Endodermal cell (in vitro differentiated cells): ENCODE data around the gene HMGA1. TPM values are rescaled to one million over a fixed set of nuclear protein-coding genes. Genes with fewer than 3 reads are reported as not detected.
"Not testable (repeated sequence)": the region's sequence is repeated elsewhere in the genome, so short reads cannot be mapped to it uniquely, and the experiment has no call there.

Experiments used
- DNase-seq: peaks from one replicate; pipeline ENCODE4 v3.0.0-alpha.2; 2017
- H3K27ac ChIP-seq: 2 replicates; pipeline ENCODE4 v1.5.1; 2013; ENCODE audit warnings: mild to moderate bottlenecking, low read depth, low read length, moderate library complexity
- H3K27me3 ChIP-seq: 2 replicates; pipeline ENCODE4 v1.6.1; 2013; ENCODE audit warnings: mild to moderate bottlenecking, low read length, moderate library complexity; ENCODE audit not compliant: insufficient read depth, control insufficient read depth, poor library complexity, severe bottlenecking
- H3K36me3 ChIP-seq: 2 replicates; pipeline ENCODE4 v1.7.0; 2013; ENCODE audit warnings: mild to moderate bottlenecking, low read length, moderate library complexity; ENCODE audit not compliant: control insufficient read depth, insufficient read depth
- H3K4me1 ChIP-seq: one replicate; pipeline ENCODE4 v1.7.0; 2013; ENCODE audit warnings: low read length; ENCODE audit not compliant: control insufficient read depth, insufficient read depth
- H3K4me3 ChIP-seq: 2 replicates; pipeline ENCODE4 v1.5.1; 2013; ENCODE audit warnings: mild to moderate bottlenecking, low read length, moderate library complexity
- H3K9ac ChIP-seq: 2 replicates; pipeline ENCODE4 v1.6.1; 2013; ENCODE audit warnings: mild to moderate bottlenecking, low read length, moderate library complexity; ENCODE audit not compliant: poor library complexity, severe bottlenecking; ENCODE audit errors: extremely low read depth
- H3K9me3 ChIP-seq: 2 replicates; pipeline ENCODE4 v1.6.1; 2013; ENCODE audit warnings: mild to moderate bottlenecking, low read length, moderate library complexity; ENCODE audit not compliant: control insufficient read depth
- H3K27ac Mint-ChIP-seq: 2 replicates; pipeline ENCODE4 v1.8.0; 2020; ENCODE audit warnings: mixed read lengths
- H3K27me3 Mint-ChIP-seq: 2 replicates; pipeline ENCODE4 v1.8.0; 2021; ENCODE audit warnings: mild to moderate bottlenecking, mixed read lengths; ENCODE audit not compliant: insufficient read depth
- H3K36me3 Mint-ChIP-seq: 2 replicates; pipeline ENCODE4 v1.8.0; 2020; ENCODE audit warnings: low read depth, mixed read lengths
- H3K4me1 Mint-ChIP-seq: 2 replicates; pipeline ENCODE4 v1.8.0; 2020; ENCODE audit warnings: mixed read lengths
- H3K4me3 Mint-ChIP-seq: 2 replicates; pipeline ENCODE4 v1.8.0; 2020; ENCODE audit warnings: mild to moderate bottlenecking, moderate library complexity, mixed read lengths
- H3K9me3 Mint-ChIP-seq: 2 replicates; pipeline ENCODE4 v1.8.0; 2020; ENCODE audit warnings: mild to moderate bottlenecking, mixed read lengths
- CTCF ChIP-seq: fragments of 200-600 bp; sonication (generic); conservative IDR thresholded peaks from 2 replicates; pipeline ENCODE4 v1.5.0; 2021; ENCODE audit warnings: antibody characterized with exemption, mild to moderate bottlenecking
- WGBS, 2 experiments: methylation state at CpG; one replicate each; pipeline versions ENCODE4 v1.1.5 to v1.1.7; 2013; ENCODE audit warnings: missing lambda C conversion rate in 2 of 2, mixed read lengths in 1 of 2; ENCODE audit not compliant: insufficient coverage in 1 of 2, insufficient read length in 1 of 2; 5-methylcytosine and 5-hydroxymethylcytosine counted together
- total RNA-seq, 2 donors: library from RNA; stranded (reverse); fragmentation: NEBNext Ultra II Directional in 1 of 2; extraction: Animal tissue kit (Norgen Biotek cat#: 25700) in 1 of 2; gene quantifications; 2 replicates in 1 of 2; 3 replicates in 1 of 2; pipeline ENCODE4 v1.2.1, GENCODE V29; 2021

HMGA1 gene
- total RNA-seq, 2 donors from 2014 or later, result 1,306 to 1,595 TPM

GRCh38 chr6:34249469-34250261, 13.0 kb downstream of the HMGA1 start:
- H3K27ac Mint-ChIP-seq, result peak overlapping the region; percentile 92
- no peak for DNase-seq
- peaks cover 3% of the 10 kb centered on the region for H3K4me1 Mint-ChIP-seq
- peak overlapping the region; percentile 44 for H3K9ac ChIP-seq
- no peak overlapping the region for H3K27ac ChIP-seq
- H3K4me3 Mint-ChIP-seq, result peak overlapping the region; percentile 77
- H3K36me3 ChIP-seq, result peaks cover under 1% of the 10 kb centered on the region
- H3K36me3 Mint-ChIP-seq, result peaks cover 8% of the 10 kb centered on the region
- TF ChIP-seq CTCF, result no peak
- peaks cover 5% of the 10 kb centered on the region for H3K9me3 Mint-ChIP-seq
- no peaks in the 10 kb centered on the region for H3K4me1 ChIP-seq
- no peaks in the 10 kb centered on the region for H3K9me3 ChIP-seq
- peak overlapping the region; percentile 78 for H3K4me3 ChIP-seq
- H3K27me3 ChIP-seq, result no peaks in the 10 kb centered on the region
- peaks cover 2% of the 10 kb centered on the region for H3K27me3 Mint-ChIP-seq
- WGBS, 2 experiments, result 65 to 92% methylated on average over 9 to 18 of the region's 18 CpGs

- H3K4me1 Mint-ChIP-seq, H3K36me3 Mint-ChIP-seq, H3K4me1 ChIP-seq, H3K27ac Mint-ChIP-seq, H3K4me3 Mint-ChIP-seq, H3K27me3 ChIP-seq, H3K9ac ChIP-seq, H3K9me3 Mint-ChIP-seq, H3K4me3 ChIP-seq, H3K36me3 ChIP-seq, H3K9me3 ChIP-seq, H3K27me3 Mint-ChIP-seq, H3K27ac ChIP-seq, DNase-seq: not testable (repeated sequence)
- WGBS, 2 experiments, result 82 to 86% methylated on average over 2 of the region's 2 CpGs
These were observed 15.7 kb downstream of the HMGA1 start for GRCh38 chr6:34252395-34252794.

GRCh38 chr6:34259529-34260069, 22.9 kb downstream of the HMGA1 start:
- H3K4me3 ChIP-seq, result no peak overlapping the region
- no peak for TF ChIP-seq CTCF
- Mint-ChIP-seq H3K4me3 (no peak overlapping the region), H3K27ac (no peak overlapping the region), H3K9me3 (peaks cover 25% of the 10 kb centered on the region), H3K27me3 (peaks cover 2% of the 10 kb centered on the region), H3K36me3 (peaks cover 4% of the 10 kb centered on the region), H3K4me1 (no peaks in the 10 kb centered on the region)
- no peak overlapping the region for H3K27ac ChIP-seq
- no peaks in the 10 kb centered on the region for H3K4me1 ChIP-seq
- H3K9me3 ChIP-seq, result peaks cover 6% of the 10 kb centered on the region
- no peak overlapping the region for H3K9ac ChIP-seq
- DNase-seq, result no peak
- no peaks in the 10 kb centered on the region for H3K36me3 ChIP-seq
- H3K27me3 ChIP-seq, result no peaks in the 10 kb centered on the region
- 88 to 95% methylated on average over 4 to 5 of the region's 6 CpGs for WGBS, 2 experiments
